Prostate gland (tissue), 2 donors: ENCODE measurements around the gene CDC6. TPM values are rescaled to one million over a fixed set of nuclear protein-coding genes. Genes with fewer than 3 reads are reported as not detected.

Source experiments
- DNase-seq: peaks from one replicate; pipeline ENCODE4 v3.0.0-alpha.2; 2019; ENCODE audit warnings: low spot score
- H3K27ac ChIP-seq, 2 donors: fragments of 200-600 bp; sonication (generic); 2 replicates each; pipeline ENCODE4 v1.5.1; 2017 to 2019
- H3K27me3 ChIP-seq: fragments of 200-600 bp; sonication (generic); replicated peaks from 2 replicates; pipeline ENCODE4 v1.5.1; 2019; ENCODE audit not compliant: insufficient read depth
- H3K36me3 ChIP-seq, 2 donors: fragments of 200-600 bp; sonication (generic); 1 replicate in 1 of 2; 2 replicates in 1 of 2; pipeline versions ENCODE4 v1.5.1 to v1.8.1; 2017 to 2019
- H3K4me1 ChIP-seq: fragments of 200-600 bp; sonication (generic); replicated peaks from 2 replicates; pipeline ENCODE4 v1.5.1; 2019
- H3K4me3 ChIP-seq, 2 donors: fragments of 200-600 bp; sonication (generic); 2 replicates each; pipeline ENCODE4 v1.5.1; 2017 to 2019
- H3K9me3 ChIP-seq: fragments of 200-600 bp; sonication (generic); 2 replicates; pipeline ENCODE4 v1.5.1; 2017
- POLR2A ChIP-seq: fragments of 450-650 bp; IDR thresholded peaks from one replicate; pipeline ENCODE4 v1.6.1; 2016; ENCODE audit warnings: antibody characterized with exemption, mild to moderate bottlenecking
- POLR2AphosphoS5 ChIP-seq: sonication (generic); formaldehyde crosslinking; IDR thresholded peaks from one replicate; pipeline ENCODE4 v1.6.1; 2017; ENCODE audit warnings: antibody characterized with exemption
- WGBS: methylation state at CpG from one replicate; pipeline ENCODE4 v1.1.5; 2018; 5-methylcytosine and 5-hydroxymethylcytosine counted together
- intact Hi-C: fragments of 100-400 bp; cut with DNase I; formaldehyde crosslinking; loops from one replicate; pipeline ENCODE4 v1.14.2; 2022
- total RNA-seq, 2 donors: library from RNA; depleted of rRNA; stranded (reverse); fragments of >200 nt; gene quantifications; one replicate each; pipeline ENCODE4 v1.1.0, GENCODE V29; 2016
- TF ChIP-seq, protein P1 (sequence below), 4 experiments: fragments of 200-600 bp in 2 of 4; fragments of 450-650 bp in 2 of 4; sonication (generic) in 2 of 4; IDR thresholded peaks; 1 replicate in 3 of 4; 2 replicates in 1 of 4; pipeline ENCODE4 v1.5.1; 2016 to 2019; ENCODE audit warnings: antibody characterized with exemption in 4 of 4, mild to moderate bottlenecking in 2 of 4, moderate library complexity in 2 of 4

CDC6 gene
- total RNA-seq, 2 donors from 2014 or later = 2.1 to 10.3 TPM

- intact Hi-C loops = loop anchor here (10.0 kb wide), 1 partner anchor 96 kb away; the partner anchor contains the start of gene TOP2A
- Histone ChIP-seq H3K36me3 (no peaks in the 10 kb centered on the region), H3K4me3 (peak overlapping the region; percentile 89 to 98), H3K9me3 (no peaks in the 10 kb centered on the region), H3K27me3 (no peaks in the 10 kb centered on the region), H3K4me1 (peaks cover 41% of the 10 kb centered on the region), H3K27ac (peak overlapping the region; percentile 82 to 83)
- DNase-seq = no peak
- 4% methylated on average over 13 of the region's 13 CpGs for WGBS
- TF ChIP-seq, protein P1, sequence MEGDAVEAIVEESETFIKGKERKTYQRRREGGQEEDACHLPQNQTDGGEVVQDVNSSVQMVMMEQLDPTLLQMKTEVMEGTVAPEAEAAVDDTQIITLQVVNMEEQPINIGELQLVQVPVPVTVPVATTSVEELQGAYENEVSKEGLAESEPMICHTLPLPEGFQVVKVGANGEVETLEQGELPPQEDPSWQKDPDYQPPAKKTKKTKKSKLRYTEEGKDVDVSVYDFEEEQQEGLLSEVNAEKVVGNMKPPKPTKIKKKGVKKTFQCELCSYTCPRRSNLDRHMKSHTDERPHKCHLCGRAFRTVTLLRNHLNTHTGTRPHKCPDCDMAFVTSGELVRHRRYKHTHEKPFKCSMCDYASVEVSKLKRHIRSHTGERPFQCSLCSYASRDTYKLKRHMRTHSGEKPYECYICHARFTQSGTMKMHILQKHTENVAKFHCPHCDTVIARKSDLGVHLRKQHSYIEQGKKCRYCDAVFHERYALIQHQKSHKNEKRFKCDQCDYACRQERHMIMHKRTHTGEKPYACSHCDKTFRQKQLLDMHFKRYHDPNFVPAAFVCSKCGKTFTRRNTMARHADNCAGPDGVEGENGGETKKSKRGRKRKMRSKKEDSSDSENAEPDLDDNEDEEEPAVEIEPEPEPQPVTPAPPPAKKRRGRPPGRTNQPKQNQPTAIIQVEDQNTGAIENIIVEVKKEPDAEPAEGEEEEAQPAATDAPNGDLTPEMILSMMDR (IDR thresholded peaks at IDR 0.05) = peak in 2 of 4 experiments; percentile 19 to 35
- TF ChIP-seq POLR2A = no peak
- TF ChIP-seq POLR2AphosphoS5 = no peak
Observed at GRCh38 chr17:40318830-40319391, 31.2 kb downstream of the CDC6 start.

GRCh38 chr17:40319651-40320540 lies 32.2 kb downstream of the CDC6 start:
- H3K27ac ChIP-seq = peak overlapping the region; percentile 58 to 64
- TF ChIP-seq POLR2A = no peak
- no peak for TF ChIP-seq POLR2AphosphoS5
- TF ChIP-seq, protein P1 (IDR thresholded peaks at IDR 0.05) = no peak
- H3K4me3 ChIP-seq = peak overlapping the region in 1 of 2 donors; percentile 98
- DNase-seq = no peak
- H3K36me3 ChIP-seq = no peaks in the 10 kb centered on the region
- WGBS = 52% methylated on average over 11 of the region's 11 CpGs
- H3K4me1 ChIP-seq = peaks cover 43% of the 10 kb centered on the region
- H3K9me3 ChIP-seq = no peaks in the 10 kb centered on the region
- no peaks in the 10 kb centered on the region for H3K27me3 ChIP-seq
- intact Hi-C loops = loop anchor here (10.0 kb wide), 1 partner anchor 95 kb away; the partner anchor contains the start of gene TOP2A

DNA sequence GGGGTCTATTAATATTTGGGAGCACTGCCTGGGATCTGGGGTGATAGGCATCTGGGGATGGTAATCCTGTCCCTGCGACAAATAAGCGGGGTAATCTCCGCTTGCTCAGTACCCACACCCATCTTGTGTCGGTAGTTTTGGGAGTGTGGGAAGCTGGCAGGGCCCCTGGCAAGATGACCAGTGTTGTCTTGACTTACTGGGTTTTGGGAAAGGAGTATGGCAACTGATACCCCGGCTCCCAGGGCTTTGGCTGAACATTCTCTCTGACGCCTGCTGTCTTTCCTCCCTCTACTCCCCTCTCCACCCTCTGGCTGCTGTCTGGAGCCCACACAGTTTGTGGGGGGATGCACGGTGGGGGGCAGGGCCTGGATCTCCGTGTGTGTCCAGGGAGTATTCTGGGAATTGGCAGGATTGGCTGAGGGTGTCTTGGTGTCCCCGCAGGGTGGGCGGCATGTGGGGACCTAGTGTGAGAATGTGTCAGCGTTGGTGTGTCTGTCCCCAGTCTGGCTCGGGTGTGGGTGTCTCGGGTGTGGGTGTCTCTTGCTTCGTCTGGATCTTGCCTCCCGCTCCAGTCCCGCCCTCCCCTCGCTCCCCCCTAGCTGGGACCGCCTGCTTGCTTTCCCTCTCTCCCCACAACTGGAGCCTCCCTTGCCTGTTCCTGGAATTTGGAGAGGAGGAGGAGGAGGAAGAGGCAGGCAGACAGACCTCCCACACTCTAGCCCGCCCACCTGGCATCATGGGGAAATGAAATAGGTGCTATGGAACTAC lies 33.3 kb downstream of the CDC6 start:
- DNase-seq = no peak
- H3K4me1 ChIP-seq = peaks cover 43% of the 10 kb centered on the region
- intact Hi-C loops = no loop called here
- no peaks in the 10 kb centered on the region for H3K36me3 ChIP-seq
- H3K9me3 ChIP-seq = no peaks in the 10 kb centered on the region
- H3K27me3 ChIP-seq = no peaks in the 10 kb centered on the region
- WGBS = 15% methylated on average over 19 of the region's 19 CpGs
- no peak overlapping the region for H3K4me3 ChIP-seq
- peak overlapping the region; percentile 58 to 64 for H3K27ac ChIP-seq
- TF ChIP-seq POLR2A (peak; percentile 24), POLR2AphosphoS5 (peak; percentile 76)
- TF ChIP-seq, protein P1 (IDR thresholded peaks at IDR 0.05) = no peak

- intact Hi-C loops = no loop called here
- no peaks in the 10 kb centered on the region for H3K27me3 ChIP-seq
- peak overlapping the region in 1 of 2 donors; percentile 4 for H3K4me3 ChIP-seq
- H3K36me3 ChIP-seq = no peaks in the 10 kb centered on the region
- no peaks in the 10 kb centered on the region for H3K9me3 ChIP-seq
- peaks cover 38% of the 10 kb centered on the region for H3K4me1 ChIP-seq
- DNase-seq = no peak
- H3K27ac ChIP-seq = peak overlapping the region; percentile 58 to 64
- TF ChIP-seq POLR2A = no peak
- TF ChIP-seq, protein P1 (IDR thresholded peaks at IDR 0.05) = no peak
- TF ChIP-seq POLR2AphosphoS5 = no peak
- 30% methylated on average over 4 of the region's 4 CpGs for WGBS
Observed at GRCh38 chr17:40321524-40321929, 33.8 kb downstream of the CDC6 start.
